Chondrocyte (in vitro differentiated cells): ENCODE data around the gene FOXK1. TPM values are rescaled to one million over a fixed set of nuclear protein-coding genes. Genes with fewer than 3 reads are reported as not detected.

Source experiments
- DNase-seq: peaks from one replicate; pipeline ENCODE4 v3.0.0; 2021; ENCODE audit warnings: mixed read lengths, low spot score
- H3K27ac Mint-ChIP-seq: one replicate; pipeline ENCODE4 v1.8.0; 2021; ENCODE audit warnings: mild to moderate bottlenecking, moderate library complexity, mixed read lengths; ENCODE audit not compliant: unreplicated experiment
- H3K27me3 Mint-ChIP-seq: 2 replicates; pipeline ENCODE4 v1.8.0; 2021; ENCODE audit warnings: low read depth, mixed read lengths
- H3K36me3 Mint-ChIP-seq: 2 replicates; pipeline ENCODE4 v1.8.0; 2021; ENCODE audit warnings: low read depth, mixed read lengths
- H3K4me1 Mint-ChIP-seq: 2 replicates; pipeline ENCODE4 v1.8.0; 2021; ENCODE audit warnings: low read depth, mild to moderate bottlenecking, mixed read lengths
- H3K4me3 Mint-ChIP-seq: one replicate; pipeline ENCODE4 v1.8.0; 2021; ENCODE audit warnings: mild to moderate bottlenecking, moderate library complexity, mixed read lengths; ENCODE audit not compliant: unreplicated experiment
- H3K9me3 Mint-ChIP-seq: 2 replicates; pipeline ENCODE4 v1.8.0; 2021; ENCODE audit warnings: low read depth, mixed read lengths
- CTCF ChIP-seq: fragments of 200-600 bp; sonication (generic); IDR thresholded peaks from 2 replicates; pipeline ENCODE4 v1.5.0; 2021; ENCODE audit warnings: antibody characterized with exemption, mild to moderate bottlenecking, moderate library complexity
- microRNA-seq: library from miRNA; unstranded; fragments of <30 nt; microRNA quantifications from one replicate; pipeline ENCODE4 v1.2.0, GENCODE V29; 2020; ENCODE audit warnings: borderline number of aligned reads
- total RNA-seq: library from RNA; stranded (reverse); gene quantifications from 3 replicates; pipeline ENCODE4 v1.2.1, GENCODE V29; 2021

The FOXK1 gene
- total RNA-seq, 1 donor from 2014 or later: 77.9 TPM

- Mint-ChIP-seq H3K27ac (no peak overlapping the region), H3K4me1 (peaks cover 4% of the 10 kb centered on the region), H3K36me3 (no peaks in the 10 kb centered on the region), H3K27me3 (no peaks in the 10 kb centered on the region), H3K9me3 (no peaks in the 10 kb centered on the region), H3K4me3 (no peak overlapping the region)
- no peak for DNase-seq
- TF ChIP-seq CTCF: no peak
Observed at GRCh38 chr7:4819560-4820404, 137.7 kb downstream of the FOXK1 start.

GRCh38 chr7:4820405-4820966 is 138.4 kb downstream of the FOXK1 start:
- no peaks in the 10 kb centered on the region for H3K27me3 Mint-ChIP-seq
- H3K4me3 Mint-ChIP-seq: no peak overlapping the region
- H3K27ac Mint-ChIP-seq: no peak overlapping the region
- TF ChIP-seq CTCF: no peak
- DNase-seq: no peak
- H3K36me3 Mint-ChIP-seq: no peaks in the 10 kb centered on the region
- H3K9me3 Mint-ChIP-seq: no peaks in the 10 kb centered on the region
- H3K4me1 Mint-ChIP-seq: peaks cover 4% of the 10 kb centered on the region

Small RNAs within 50 kb of the gene (microRNA-seq; reads per million reads assigned to microRNA genes)
- not detected for gene MIR4656

Other genes starting within 250 kb of the FOXK1 start
- gene AP5Z1, start 93.3 kb downstream of the FOXK1 start, total RNA-seq: 35.7 to 61.2 TPM (median 59.7 TPM) in 3 replicates
- 0.05 TPM in 1 of 3 replicates, not detected in the others for gene PAPOLB, start 179.7 kb downstream of the FOXK1 start, total RNA-seq
- gene RADIL, start 201.4 kb downstream of the FOXK1 start, total RNA-seq: 0.82 to 1.2 TPM (median 1.00 TPM) in 3 replicates